ENCODE data around the gene MTSS2.
"Not testable (repeated sequence)": the region's sequence is repeated elsewhere in the genome, so short reads cannot be mapped to it uniquely, and the experiment has no call there.

Gene MTSS2

DNA sequence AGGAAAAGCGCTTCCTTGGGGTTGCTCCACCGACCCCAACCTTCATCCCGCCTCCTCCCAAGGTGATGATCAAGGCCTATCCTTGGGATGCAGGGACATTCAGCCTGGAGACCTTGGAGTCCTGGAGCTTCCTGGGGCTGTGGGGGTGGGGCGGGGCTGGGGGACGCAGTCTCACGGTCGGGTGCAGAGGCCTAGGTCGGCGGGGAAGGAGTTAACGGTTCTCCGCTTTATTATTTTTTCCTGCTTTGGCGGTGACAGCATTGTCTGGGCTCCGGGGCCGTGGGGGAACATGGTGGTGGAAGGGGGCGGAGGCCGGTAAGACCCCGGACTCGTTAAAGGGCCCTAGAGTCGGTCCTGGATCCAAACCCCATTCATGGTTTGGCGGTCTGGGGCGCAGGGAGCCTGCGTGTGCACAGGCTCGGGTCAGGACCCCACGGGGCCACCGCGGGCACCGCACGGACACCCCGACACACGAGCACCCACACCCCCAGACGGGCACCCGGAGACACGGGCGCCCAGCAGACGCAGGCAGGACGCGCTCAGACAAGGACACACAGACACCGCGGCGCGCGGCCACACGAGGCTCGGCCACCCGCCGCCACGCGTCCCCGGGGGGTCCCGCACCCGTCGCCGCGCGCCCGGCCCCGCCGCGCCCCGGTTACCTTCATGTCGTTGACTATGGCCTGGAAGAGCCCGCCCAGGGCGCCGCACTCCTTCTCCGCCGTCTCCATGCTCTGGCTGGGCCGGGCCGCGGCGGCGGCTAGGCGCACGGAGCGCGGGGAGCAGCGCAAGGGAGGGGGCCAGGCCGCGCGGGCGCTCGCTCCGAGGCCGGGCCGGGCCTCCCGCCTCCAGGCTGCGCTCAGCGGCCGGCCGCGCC lies 554 bp downstream of the MTSS2 start:
- DNase-seq: no peak

DNA sequence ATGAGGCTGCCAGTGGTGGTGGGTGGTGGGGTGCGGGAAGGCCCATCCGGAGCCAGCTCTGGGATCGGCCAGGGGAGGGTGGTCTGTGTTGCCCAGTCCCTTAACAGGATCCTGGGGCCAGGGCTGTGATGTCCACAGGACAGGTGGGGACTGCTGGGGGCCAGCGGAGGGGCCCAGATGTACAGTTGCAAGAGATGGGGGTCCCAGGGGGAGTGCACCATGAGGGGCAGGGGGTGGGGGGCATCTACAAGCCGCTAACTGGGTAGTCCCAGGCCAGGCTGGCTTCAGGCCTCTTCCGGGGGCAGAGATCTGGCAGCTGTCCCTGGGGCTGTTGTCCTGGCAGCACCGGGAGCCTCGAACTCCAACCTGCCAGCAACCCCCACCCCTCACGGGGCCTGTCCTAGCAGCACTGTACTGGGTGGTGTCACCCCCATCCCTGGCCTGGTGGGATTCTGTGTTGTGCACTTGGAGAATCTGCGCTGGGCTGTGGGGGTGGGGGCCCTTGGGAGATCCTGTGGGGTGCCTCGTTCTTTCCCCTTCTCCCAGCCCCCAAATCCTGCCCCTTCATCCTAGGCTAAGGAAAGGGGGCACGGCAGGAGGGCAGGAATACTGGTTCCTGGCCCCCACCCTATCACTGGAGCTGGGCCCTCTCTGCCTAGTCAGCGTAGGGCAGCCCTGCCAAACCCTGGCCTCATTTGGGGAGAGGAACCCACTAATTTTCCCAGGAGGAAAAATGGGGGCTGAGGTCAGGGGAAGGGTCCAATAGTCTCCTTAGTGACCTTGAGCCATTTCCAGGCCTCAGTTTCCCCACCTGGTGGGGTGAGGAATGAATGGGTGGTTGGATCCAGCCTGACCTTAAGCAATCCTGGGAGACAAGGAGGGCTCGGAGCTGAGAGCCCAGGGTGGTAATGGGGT lies 1.4 kb downstream of the MTSS2 start:
- DNase-seq: no peak

DNA sequence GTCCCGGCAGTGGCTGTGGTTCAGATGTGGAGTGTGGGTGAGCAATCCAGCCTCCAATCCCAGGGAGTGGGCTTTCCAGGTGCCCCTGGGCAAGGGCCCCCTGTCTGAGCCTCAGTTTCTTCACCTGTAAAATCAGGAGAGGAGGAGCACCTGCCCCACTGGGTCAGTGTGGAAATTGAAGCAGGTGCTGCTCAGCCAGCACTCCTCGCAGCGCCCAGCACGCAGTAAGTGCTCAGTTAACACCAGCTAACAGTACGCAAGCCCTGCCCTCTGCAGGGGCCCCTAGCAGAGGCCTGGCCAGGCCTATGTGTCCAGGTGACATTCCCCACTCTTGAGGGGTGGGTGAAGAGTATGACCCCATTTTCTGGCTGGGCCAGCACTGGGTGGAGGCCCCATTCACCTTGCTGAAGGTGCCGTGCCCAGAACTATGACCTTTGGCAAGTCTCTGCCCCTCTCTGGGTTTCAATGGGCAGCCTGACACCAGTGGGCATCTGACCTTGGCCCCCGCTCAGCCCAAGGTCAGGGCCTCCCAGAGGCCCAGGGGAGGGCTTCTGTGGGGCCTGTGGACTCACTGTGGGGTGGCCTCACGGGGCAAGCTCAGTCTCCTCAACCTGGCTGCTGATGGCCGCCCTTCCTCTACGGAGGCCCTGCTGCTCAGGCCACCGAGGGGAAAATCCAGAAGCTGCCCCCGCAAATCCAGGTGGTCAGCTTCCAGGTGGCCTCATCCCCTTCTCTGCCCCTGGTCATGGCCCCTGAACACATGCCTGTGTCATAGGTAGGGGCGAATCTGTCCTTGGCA lies 2.5 kb downstream of the MTSS2 start:
- no peak for DNase-seq

DNA sequence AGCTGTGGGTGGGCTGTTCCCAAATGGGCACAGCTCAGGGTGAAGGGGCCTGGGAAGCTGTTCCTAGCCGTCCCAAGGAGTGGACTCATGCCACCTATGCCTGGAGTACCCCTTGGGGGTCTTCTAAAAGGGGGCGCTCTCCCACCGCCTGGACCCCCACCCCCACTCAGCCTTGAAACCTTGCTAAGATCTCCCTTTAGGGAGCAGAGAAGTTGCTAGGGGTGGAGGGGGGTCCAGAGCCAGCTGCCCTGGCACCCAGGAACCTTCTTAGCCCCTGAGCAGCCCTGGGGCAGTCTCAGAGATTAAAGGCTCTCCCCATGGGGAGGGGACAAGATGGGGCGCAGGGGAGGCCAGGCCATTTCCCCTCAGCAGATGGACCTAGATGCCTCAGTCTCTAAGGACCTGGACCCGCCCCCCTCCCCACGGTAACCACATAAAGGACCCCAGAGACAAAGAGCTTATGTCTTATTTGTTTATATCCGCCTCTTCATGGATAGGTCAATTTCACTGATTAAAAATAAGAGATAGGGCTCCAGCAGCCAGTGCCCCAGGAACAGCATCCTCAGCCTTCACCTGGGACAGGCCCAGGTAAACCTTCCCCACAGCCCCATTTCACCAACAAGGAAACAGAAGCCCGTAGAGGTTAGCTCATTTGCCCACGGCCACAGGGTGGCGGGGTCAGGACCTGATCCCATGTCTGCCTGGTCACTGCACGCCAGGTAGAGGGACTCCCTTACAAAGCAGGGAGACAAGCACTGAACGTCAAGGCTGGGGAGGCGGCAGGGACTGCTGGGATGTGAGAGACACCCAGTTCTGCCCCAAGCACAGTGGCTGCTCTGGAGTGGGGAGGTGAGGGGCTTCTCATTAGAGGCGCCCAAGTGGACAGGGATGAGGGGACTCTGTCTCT lies 3.4 kb downstream of the MTSS2 start:
- no peak for DNase-seq

DNA sequence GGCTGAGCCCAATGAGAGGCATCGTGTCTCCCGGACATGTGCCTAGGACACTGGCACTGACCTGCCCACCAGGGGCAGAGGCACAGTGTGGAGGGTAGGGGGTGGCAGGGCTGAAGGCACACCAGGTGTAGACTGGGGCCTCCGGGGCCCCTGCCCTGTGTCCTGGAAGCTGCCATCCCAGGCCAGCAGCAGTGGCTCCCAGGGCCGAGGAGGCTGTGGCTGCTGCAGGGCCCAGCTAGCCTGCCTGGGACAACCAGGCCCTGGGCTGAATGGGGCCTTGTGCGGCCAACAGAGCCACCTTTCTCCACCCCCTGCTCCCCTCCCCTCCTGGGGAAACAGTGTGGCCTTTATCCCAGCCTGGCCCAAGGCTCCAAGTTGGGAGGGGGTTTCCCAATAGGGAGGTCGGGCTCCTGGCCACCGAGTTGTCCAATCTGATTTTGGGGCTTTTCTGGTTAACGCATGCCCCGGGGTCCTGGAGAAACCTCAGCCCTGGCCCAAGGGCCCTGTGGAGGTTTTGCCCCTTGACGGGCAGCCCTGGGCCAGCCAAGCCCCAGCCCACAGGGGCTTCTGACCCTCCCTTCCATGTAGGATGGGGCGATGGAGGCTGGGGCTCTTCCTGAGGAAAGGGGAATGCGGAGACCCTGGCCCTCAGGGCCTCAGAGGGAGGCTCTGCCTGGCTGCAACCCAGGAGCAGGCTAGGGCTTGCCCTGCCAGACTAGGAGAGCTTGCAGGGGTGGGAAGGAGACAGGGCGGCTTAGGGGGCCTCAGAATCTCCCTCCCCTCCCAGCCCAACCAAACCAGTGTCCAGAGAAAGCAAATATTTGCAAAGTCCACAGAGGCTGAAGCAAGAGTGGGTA lies 4.2 kb downstream of the MTSS2 start:
- DNase-seq: no peak

DNA sequence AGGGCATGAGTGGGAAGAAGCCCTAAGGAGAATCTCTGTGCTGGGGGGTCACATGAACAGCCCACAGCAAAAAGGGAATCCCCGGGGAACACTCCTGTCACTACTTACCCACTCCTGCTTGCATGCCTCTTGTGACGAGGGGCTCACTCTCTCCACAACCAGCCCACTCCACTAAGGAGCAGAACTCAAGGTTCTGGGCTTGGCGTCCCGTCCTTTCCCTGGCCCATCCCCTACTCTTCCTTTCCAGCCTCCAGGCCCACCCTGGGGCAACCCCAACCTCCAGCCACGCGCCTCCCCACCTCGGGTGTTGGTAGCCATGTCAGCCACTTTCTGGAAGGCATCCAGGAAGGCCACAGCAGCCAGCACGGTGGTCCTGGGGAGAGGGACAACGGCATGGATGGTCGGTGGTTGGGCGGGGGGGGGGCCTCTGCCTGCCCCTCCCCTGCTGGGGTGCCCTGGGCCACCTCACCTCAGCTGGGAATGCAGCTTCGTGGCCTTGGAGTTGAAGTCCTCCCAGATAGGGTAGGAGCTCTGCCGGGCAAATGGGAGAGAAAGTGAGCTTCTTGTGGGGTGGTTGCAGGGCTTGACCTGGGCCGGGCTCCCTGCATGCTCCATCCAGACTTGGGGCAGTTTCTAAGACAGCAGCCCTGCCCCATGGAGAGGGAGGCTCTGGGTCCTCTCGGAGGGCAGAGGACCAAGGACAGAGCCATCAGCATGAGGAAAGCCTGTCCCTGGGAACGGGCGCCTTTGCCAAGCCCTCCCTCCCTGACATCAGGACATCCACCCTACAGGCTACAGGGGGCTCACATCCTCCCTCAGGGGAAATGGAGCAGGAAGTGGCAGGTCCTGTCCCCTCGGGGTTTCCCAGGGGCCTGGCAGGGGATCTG lies 5.1 kb downstream of the MTSS2 start:
- DNase-seq: no peak

DNA sequence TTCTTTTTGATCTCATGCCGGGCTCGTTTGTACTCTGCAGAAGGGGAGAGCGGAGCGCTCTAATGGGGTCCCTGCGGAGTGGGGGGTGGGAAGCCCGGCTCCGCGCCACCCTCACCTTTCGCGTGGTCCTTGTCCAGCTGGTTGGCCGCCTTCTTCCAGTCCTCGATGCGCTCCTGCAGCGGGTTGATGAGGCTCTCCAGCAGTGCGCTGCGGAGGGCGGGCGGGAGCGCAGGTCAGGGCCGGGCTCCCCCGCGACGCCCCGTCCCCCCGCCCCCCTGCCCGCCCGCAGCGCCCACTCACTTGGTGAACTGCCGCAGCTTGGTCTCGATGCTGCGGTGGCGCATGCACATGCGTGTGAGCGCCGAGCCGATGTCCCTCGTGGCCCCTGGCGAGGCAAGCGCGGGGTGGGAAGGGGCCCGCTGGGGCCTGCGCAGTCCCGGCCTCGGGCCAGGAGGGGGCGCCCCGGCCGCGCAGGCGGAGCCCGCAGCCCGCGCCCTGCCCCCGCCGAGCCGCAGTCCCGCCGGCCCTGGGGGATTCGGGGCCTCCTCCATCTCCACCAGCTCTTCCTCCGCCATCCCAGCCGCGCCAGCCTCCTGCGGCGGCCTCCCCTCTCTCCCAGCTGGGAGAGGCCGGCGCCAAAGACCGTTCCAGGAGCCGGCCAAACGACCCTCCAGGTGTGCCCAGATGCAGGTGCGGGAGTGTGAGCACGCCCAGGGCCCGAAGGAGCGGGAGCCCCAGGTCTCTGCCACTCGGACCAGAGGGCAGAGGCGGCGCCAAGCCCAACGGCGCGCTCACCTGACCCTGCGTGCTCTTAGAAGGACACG lies 6.0 kb downstream of the MTSS2 start:
- DNase-seq: no peak

DNA sequence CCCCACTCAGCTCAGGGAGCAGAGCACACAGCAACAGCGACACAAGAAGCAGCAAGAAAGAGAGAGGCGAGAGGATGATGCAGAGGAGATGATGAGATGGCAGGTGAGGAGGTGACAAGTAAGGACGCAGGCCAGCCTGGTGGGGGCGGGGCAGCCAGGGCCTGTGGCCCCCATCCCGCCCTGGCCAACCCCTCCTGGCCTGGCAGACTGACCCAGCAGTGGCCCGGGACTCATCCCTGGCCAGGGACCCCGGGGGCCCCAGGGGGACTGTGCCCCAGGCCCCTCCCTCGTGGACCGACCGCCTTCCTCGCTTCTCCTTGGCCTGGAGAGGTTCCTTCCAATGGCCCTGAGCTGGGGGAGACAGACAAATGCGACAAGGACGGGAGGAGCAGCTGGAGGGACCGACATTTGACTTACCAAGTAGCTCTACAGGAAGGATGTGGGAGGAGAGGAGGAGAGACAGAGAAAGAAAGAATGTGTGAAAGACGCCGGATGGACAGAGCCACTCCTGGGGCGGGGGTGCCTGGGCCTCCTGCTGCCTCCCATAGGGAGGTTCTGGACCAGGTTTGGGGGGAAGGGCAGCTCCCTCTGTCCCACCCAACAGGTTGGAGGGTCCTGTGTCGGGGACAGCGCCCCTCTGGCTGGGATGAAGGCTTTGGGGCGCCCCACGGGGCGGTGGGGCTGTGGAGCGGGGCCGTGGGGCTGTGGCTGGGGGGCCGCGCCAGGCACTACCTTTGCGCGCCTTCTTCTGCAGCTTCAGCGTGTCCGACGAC lies 6.8 kb downstream of the MTSS2 start:
- DNase-seq: no peak

DNA sequence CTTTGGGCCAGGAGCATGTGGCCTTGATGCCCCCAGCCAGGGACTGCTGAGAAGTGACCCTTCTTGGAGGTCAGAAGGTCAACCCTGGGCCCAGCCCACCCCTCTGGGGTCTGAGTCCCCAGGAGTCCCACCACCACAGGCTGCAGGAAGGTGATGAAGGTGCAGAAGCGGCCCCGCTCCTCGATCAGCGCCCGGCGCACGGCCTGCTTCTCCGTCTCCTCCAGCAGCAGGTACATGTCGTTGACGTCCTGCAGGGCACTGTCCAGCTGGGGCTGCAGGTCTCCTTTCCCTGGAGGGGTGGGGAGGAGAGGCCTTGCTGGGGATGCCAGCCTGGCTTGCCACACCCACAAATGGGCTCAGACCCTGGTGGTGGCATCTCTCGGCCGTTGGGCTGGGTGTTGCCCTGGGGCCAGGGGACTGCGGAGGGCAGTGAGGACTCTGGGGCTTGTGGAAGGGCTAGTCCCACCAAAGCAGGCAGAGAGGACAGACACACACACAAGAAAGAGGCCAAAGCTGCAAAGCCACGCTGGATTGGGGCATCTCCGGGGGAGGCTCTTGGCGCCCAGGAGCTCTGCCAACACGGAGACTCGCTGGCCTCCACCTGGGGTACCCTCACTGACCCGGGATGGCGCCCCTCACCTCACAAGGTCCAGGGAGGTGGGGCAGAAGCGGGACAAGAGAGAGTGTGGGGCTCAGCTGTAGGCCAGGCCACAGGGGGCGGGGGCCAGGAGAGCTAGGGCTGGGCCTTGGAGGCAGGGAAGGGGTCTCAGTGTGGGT lies 7.5 kb downstream of the MTSS2 start:
- DNase-seq: no peak

DNA sequence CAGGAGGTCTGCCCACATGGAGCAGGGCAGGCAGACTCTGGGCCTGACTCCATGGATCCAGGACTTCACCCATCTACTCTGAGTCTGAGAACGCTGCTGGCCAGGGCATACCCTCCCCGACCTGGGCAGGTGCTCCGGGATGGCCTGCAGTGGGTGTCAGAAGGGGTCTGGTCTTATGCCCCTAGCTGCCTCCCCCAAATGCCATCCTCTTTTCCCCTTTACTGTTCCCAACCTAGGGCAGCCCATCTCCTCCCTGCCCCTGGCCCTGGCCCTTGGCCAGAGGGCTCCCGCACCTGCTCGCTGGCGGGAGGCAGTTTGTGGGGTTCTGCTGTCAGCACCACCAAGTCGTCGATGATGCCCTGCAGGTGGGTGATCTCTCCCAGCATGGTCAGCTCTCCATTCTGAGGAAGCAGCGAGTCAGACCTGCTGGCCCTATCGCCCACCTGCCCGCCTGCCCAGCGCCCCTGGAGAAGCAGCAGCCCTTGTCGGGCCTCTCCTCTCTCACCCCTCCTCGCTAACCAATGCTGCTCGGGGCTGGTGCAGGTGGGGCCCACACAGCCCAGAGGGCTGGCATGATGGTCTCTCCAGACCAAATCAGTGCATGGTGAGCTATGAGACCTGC lies 8.2 kb downstream of the MTSS2 start:
- DNase-seq: no peak

DNA sequence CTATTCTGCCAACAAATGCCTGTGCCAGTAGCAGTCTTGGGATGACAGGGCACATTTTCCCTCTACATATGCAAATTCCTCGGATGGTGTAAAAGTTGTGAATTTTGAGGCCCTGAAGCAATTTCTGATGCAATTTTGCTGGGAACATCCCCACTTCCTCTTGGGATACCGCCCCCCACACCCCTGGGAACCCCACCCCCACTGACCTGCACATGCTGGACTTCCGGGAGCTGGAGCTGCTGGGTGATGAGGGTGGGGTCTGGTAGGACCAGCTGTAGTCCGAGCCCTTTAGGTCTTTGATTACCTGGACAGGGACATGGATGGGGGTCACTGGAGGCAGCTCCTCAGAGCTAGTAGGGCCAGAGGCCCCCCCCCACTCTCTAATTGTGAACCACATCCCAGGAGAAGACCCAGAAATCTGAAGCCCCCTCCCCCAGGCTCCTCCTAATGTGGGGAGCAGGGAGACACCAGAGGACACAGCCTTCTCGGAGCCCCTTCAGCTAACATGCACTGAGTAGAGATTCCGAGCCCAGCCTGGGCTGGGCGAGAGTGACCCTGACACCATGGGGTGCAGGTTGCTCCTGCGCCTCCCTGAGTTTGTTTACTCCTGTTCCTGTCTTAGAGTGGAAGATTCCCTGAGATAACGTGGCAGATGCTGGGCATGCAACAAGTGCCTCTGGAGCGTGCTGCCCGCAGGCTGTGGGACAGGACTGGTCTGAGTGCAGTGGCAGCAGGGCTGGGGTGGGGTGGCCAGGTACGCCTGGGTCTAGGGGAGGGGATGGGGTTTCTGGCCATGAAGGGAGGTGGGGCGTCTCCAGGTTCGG lies 9.0 kb downstream of the MTSS2 start:
- DNase-seq: no peak

DNA sequence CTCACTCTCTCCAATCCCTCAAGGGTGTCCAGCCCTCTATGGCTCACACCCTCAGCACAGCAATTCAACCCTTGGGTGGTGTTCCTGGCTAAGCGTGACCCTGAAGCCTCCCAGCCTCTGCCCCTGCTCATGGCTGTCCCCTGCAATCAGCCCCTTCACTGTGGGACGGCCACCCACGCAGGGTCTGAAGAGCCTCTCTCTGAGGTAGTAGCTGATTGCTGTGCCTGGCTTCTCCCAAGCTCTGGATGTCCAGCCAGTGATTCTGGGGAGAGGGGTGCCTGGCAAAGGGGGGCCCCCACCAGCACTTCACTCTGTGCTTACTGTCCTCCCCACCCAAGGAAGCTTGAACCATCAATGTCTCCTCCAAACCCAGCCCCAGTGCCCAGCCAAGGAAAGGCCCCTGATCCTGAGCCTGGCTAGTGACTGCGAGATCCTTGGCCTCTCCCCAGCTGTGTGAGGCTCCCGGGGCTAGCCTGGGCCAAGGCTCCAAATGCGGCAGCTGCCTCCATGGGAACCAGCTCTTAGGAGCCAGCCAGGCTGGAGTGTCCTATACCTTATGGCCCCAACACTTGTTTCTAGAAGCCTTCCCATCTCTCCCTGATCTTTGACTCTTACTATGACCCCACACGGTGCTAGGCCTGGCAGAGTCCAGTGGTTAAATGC lies 9.9 kb downstream of the MTSS2 start:
- no peak for DNase-seq

DNA sequence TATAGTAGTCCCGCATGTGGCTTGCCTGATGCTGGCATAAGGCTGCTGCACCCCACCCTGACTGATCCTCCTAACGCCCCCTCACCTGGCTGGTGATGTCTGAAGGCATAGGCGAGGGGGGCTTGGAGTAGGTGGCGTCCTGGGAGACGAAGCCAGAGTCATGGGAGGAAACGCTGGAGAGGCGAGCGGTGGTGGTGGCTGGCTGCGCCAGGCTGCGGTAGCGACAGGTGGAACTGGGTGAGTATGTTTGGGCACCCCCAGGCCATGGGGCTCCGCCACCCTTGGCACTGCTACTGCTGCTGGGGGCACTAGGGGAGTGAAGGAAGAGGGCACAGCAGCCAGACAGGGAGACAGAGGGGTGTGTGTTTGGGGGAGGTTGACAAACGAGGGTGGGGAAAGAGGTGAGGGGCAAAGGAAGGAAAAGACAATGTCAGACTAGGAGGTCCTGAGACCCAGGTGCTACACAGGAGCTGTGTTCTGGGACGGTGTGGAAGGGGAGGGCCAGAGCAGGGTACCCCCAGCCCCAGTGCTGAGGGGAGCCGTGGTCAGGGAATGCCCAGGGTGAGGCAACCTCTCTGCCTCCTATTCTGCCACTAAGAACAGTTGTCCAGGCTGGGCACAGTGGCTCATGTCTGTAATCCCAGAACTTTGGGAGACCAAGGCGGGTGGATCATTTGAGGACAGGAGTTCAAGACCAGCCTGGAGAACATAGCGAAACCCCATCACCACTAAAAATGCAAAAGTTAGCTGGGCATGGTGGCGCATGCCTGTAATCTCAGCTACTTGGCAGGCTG lies 11.4 kb downstream of the MTSS2 start:
- DNase-seq: no peak

DNA sequence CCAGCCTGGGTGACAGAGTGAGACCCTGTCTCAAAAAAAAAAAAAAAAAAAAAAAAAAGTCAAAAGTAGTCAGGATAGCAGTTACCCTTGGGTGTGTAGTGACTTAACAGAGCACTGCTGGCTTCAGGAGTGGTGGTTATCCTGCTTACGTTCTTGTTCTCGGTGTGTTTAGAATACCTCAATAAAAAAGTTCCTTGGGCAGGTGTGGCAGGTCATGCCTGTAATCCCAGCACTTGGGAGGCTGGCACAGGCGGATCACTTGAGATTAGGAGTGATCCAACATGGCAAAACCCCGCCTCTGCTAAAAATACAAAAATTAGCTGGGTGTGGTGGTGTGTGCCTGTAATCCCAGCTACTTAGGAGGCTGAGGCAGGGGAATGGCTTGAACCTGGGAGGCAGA lies 14.9 kb downstream of the MTSS2 start:
- DNase-seq: not testable (repeated sequence)

DNA sequence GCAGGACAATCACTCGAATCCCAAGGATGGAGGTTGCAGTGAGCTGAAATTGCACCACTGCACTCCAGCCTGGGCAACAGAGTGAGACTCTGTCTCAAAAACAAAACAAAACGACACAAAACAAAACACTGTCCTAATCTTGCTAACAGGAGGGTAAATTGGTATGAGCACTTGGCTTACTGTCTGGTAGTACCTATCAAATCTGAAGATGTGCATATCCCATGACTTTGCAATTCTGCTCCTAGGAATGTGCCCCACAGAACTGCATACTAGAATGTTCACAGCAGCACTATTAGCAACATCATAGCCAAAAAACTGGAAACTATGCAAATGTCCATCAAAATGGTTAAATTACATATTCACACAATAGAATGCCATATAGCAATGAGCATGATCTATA lies 15.7 kb downstream of the MTSS2 start:
- DNase-seq: no peak

All from activated CD4-positive, CD25-positive, alpha-beta regulatory T cell (primary cell).